Adrenal gland (tissue), 5 donors: ENCODE data around the gene CLEC16A.

ENCODE experiments used
- POLR2A ChIP-seq, 2 donors: fragments of 450-650 bp; IDR thresholded peaks; one replicate each; pipeline ENCODE4 v1.6.1; 2017; ENCODE audit warnings: antibody characterized with exemption in 2 of 2, mild to moderate bottlenecking in 2 of 2, moderate library complexity in 1 of 2
- TF ChIP-seq, protein P1 (sequence below), 6 experiments: fragments of 450-650 bp in 4 of 6; fragments of 200-600 bp in 2 of 6; sonication (generic) in 1 of 6; IDR thresholded peaks; 1 replicate in 5 of 6; 2 replicates in 1 of 6; pipeline versions ENCODE4 v1.5.1 to v1.8.0; 2016 to 2021; ENCODE audit warnings: antibody characterized with exemption in 6 of 6, mild to moderate bottlenecking in 2 of 6, moderate library complexity in 1 of 6
- donor health status: DM: no; HTN: no; CAD: no.

DNA sequence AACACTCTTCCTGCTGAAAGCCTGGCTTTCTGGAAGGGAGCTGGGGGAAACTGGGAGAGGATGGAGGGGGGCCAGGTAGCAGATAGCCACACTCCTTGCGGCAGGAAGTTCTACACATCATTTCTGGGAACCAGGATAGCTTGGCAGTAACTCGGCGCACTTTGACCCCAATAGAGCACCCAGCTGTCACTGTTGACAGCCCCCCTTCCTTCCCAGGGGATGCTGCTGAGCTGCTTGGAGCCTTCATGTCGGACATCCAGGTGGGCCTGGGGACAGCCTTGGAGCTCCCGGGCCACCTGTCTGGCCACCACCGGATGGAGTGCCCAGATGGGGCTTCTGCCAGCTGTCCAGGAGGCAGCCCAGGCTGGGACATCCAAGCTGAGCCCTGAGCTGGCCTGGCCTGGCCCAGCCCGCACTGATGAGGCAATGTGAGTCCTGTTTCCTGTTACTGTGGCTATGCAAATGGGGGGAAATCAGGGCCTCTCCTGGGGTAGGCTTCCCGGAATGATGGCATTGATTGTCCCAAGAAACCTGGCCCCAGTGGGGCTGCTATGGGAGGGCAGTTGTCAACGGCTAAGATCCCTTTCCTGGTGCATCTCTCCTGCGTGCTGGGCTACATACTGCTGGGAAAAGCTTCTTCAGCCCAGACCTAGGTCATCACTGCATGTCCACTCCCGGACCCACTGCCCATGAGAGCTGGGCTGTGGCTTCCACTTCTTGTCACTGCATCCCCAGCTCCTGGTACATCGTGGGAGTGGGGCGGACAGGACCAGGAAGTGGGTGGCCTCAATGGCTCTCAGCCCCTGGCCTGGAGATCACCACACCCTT lies 261.6 kb downstream of the CLEC16A start:
- TF ChIP-seq, protein P1, sequence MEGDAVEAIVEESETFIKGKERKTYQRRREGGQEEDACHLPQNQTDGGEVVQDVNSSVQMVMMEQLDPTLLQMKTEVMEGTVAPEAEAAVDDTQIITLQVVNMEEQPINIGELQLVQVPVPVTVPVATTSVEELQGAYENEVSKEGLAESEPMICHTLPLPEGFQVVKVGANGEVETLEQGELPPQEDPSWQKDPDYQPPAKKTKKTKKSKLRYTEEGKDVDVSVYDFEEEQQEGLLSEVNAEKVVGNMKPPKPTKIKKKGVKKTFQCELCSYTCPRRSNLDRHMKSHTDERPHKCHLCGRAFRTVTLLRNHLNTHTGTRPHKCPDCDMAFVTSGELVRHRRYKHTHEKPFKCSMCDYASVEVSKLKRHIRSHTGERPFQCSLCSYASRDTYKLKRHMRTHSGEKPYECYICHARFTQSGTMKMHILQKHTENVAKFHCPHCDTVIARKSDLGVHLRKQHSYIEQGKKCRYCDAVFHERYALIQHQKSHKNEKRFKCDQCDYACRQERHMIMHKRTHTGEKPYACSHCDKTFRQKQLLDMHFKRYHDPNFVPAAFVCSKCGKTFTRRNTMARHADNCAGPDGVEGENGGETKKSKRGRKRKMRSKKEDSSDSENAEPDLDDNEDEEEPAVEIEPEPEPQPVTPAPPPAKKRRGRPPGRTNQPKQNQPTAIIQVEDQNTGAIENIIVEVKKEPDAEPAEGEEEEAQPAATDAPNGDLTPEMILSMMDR (IDR thresholded peaks at IDR 0.05) = no peak
- TF ChIP-seq POLR2A (IDR thresholded peaks at IDR 0.05) = no peak
